ENCODE measurements around the gene PAK3.

GRCh38 chrX:111257733-111258132, 161.7 kb downstream of the PAK3 start:
- TF ChIP-seq CTCF (IDR thresholded peaks at IDR 0.05), result no peak
- no peak for TF ChIP-seq POLR2AphosphoS5 (IDR thresholded peaks at IDR 0.05)
